Mesodermal cell (in vitro differentiated cells): ENCODE measurements around the gene KRTAP5-1.
"Not testable (repeated sequence)": the region's sequence is repeated elsewhere in the genome, so short reads cannot be mapped to it uniquely, and the experiment has no call there.

Experiments
- H3K27ac ChIP-seq: 2 replicates; pipeline ENCODE4 v1.7.0; 2013; ENCODE audit warnings: mild to moderate bottlenecking, low read depth, low read length, moderate library complexity; ENCODE audit not compliant: severe bottlenecking
- H3K36me3 ChIP-seq: 2 replicates; pipeline ENCODE4 v1.7.1; 2013; ENCODE audit warnings: mild to moderate bottlenecking, low read length, moderate library complexity; ENCODE audit not compliant: control insufficient read depth, insufficient read depth
- H3K4me1 ChIP-seq: one replicate; pipeline ENCODE4 v1.7.1; 2013; ENCODE audit warnings: mild to moderate bottlenecking, low read length; ENCODE audit not compliant: insufficient read depth, control insufficient read depth, poor library complexity, severe bottlenecking
- H3K4me3 ChIP-seq: 2 replicates; pipeline ENCODE4 v1.7.0; 2013; ENCODE audit warnings: low read length, control low read depth, mild to moderate bottlenecking; ENCODE audit not compliant: insufficient read depth, poor library complexity, severe bottlenecking; ENCODE audit errors: extremely low read depth
- H3K9me3 ChIP-seq: 2 replicates; pipeline ENCODE4 v1.7.1; 2013; ENCODE audit warnings: mild to moderate bottlenecking, low read length, moderate library complexity; ENCODE audit not compliant: control insufficient read depth
- WGBS, 2 experiments: methylation state at CpG; one replicate each; pipeline ENCODE4 v1.1.5; 2013; ENCODE audit warnings: missing lambda C conversion rate in 2 of 2; ENCODE audit not compliant: insufficient coverage in 2 of 2; 5-methylcytosine and 5-hydroxymethylcytosine counted together

KRTAP5-1 gene

DNA sequence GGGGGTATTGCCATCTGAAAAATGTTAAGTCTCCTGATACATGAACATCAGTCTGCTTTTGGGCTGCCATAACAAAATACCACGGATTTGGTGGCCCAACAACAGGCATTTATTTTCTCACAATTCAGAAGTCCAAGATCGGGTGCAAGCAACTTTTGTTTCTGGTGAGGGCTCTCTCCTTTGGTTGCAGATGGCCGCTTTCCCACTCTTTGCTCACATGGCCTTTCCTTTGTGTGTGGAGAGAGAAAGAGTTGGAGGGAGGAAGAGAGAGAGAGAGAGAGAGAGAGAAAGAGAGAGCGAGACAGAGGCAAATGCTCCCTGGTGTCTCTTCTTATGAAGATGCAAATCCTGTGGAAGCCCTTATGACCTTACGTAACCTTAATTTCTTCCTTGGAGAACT, 15.5 kb upstream of the KRTAP5-1 start:
- Histone ChIP-seq H3K9me3 (no peaks in the 10 kb centered on the region), H3K4me3 (no peak overlapping the region), H3K4me1 (no peaks in the 10 kb centered on the region), H3K36me3 (no peaks in the 10 kb centered on the region), H3K27ac (no peak overlapping the region)
- 71 to 86% methylated on average over 3 to 4 of the region's 5 CpGs for WGBS, 2 experiments

DNA sequence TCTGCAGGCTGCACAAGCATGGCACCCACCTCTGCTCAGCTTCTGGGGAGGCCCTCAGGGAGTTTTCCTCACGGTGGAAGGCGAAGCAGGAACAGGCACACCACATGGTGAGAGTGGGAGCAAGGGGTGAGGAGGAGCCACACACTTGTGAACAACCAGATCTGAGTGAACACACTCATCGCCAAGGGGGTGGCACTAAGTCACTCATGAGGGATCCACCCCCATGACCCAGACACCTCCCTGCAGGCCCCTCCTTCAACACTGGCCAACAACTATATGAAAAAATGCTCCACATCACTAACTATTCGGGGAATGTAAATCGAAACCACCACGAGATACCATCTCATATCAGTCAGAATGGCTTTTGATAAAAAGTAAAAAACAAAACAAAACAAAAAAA, 13.7 kb upstream of the KRTAP5-1 start:
- Histone ChIP-seq H3K36me3 (no peaks in the 10 kb centered on the region), H3K4me1 (no peaks in the 10 kb centered on the region), H3K4me3 (no peak overlapping the region), H3K9me3 (no peaks in the 10 kb centered on the region), H3K27ac (no peak overlapping the region)
- 77 to 81% methylated on average over 2 to 3 of the region's 6 CpGs for WGBS, 2 experiments

DNA sequence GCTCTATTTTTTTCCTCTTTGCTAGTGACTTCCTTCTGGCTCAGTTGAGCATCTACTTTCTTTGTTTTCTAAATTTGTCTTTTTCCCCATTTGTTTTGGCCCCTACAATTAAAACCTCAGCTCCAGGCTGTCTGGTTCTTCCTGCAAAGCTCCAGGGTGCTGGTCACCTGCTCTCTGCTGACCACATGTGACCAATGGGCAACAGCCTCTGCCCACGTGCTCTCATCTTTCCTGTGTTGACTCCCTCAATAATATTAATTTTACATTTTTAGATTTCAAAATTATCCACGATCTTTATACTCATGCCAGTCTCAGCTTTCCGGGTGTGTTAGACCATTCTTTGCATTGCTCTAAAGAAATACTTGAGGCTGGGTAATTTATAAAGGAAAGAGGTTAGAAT, 13.3 kb upstream of the KRTAP5-1 start:
- not testable (repeated sequence) for H3K36me3 ChIP-seq, H3K4me1 ChIP-seq, H3K4me3 ChIP-seq, H3K27ac ChIP-seq, H3K9me3 ChIP-seq
- WGBS, 2 experiments = no CpG with 5 or more reads among the region's 3 CpGs

DNA sequence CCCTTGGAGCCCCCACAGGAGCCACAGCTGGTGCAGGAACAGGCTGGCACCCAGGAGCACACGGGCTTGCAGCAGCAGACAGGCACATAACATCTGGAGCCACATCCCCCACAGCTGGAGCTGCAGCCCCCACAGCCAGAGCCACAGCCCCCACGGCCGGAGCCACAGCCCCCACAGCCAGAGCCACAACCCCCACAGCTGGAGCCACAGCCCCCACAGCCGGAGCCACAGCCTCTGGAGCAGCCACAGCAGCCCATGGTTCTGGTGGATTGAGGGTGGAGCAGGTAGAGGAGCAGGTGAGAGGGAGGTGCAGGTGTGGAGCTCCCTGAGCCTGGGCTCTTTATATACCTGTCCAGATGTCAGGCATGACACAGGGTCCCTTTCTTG, 12.9 kb upstream of the KRTAP5-1 start, which contains the start of gene KRTAP5-2:
KRTAP5-2 (minus strand) TSS at position 301 of the 387 bp plus-strand sequence; CDS start at position 257, 44 bp downstream.
- Histone ChIP-seq H3K4me1 (no peaks in the 10 kb centered on the region), H3K27ac (no peak within 1 kb of the TSS), H3K9me3 (no peaks in the 10 kb centered on the region), H3K4me3 (no peak within 1 kb of the TSS), H3K36me3 (no peaks in the 10 kb centered on the region)
- 75% methylated on average over 1 of the region's 4 CpGs; no CpG with 5 or more reads in 1 of the 2 experiments for WGBS, 2 experiments

DNA sequence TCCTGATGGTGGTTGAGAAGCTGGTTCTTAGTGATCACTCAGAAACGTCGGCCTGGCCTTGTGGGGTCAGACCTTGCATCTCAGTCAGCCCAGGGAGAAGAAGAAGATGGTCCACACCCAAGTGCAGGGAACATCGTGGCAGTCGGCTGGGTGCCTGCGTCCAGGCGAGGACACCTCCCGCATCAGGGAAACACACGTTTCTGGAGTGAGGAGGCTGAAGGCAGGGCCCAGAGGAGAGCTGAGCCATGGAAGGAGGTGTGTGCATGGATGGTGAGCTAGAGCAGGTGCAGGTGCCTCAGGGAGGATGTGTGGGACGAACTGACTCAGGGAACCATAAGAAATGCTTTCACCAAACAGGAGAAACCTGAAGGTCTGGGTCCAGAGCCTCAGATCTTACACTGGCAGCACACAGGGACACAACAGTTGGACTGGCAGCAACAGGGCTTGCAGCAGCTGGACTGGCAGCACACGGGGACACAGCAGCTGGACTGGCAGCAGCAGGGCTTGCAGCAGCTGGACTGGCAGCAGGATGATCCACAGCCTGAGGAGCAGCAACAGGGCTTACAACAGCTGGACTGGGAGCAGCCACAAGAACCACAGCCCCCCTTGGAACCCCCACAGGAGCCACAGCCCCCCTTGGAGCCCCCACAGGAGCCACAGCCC, 12.4 kb upstream of the KRTAP5-1 start:
- 84 to 90% methylated on average over 10 of the region's 10 CpGs for WGBS, 2 experiments
- Histone ChIP-seq H3K9me3 (no peaks in the 10 kb centered on the region), H3K4me1 (no peaks in the 10 kb centered on the region)

DNA sequence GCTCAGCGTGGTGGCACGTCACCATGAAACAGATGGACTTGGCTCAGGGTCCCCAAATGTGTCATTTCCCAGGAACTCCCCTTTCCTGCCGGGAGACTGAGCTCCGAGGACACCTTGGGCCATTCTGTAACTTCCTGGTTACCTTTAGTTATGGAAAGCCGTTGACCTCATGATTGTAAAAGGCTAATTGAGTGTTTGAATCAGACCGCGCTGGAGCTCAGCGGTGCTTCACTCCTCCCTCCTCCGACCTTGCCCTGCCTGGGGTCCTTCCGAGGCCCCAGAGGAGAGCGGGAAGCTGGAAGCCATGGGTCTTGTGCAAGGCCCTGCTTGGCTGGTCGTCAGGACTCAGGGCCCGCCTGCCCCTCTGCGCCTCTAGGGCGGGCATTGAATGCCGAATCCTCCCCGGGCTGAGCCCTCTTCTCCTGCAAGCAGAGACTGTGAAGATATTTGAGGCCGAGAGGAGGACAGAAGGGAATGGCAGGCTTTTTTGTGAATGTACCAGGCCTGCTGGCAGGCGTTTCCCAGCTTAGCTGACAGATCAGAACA, 11.6 kb upstream of the KRTAP5-1 start:
- not testable (repeated sequence) for H3K36me3 ChIP-seq, H3K27ac ChIP-seq, H3K4me1 ChIP-seq, H3K4me3 ChIP-seq, H3K9me3 ChIP-seq
- WGBS, 2 experiments = 50 to 74% methylated on average over 6 to 15 of the region's 19 CpGs

More for the DNA sequence above, 12.4 kb upstream of the KRTAP5-1 start:
- Histone ChIP-seq H3K27ac (no peak overlapping the region), H3K36me3 (no peaks in the 10 kb centered on the region), H3K4me3 (no peak overlapping the region)

DNA sequence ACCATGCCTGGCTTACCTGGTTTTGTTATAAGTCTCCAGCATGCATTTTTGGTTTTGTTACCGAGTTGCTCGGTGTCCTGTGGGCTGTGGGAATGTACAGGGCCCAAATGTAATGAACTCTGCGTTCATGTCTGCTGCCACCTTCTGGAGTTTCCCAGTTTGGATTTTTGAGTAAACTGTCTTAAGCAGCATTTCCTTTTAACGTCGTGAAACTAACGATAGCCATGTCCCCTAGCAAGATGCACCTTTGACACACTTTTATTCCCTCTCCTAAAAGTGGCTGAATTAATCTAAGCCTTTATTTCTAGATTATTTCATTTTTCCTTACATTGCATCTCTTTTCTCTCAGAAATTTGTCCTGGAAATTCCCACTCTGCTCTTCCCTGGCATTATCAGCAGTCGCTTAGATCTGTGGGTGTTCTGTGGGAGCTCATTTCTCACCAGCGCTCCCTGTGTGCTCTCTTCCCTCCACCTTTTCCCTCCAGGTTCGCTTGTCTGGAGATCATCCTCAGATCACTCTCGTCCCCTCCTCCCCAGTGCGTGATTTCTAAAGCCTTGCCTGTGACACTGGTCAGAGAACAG, 11.0 kb upstream of the KRTAP5-1 start:
- H3K4me3 ChIP-seq, H3K4me1 ChIP-seq, H3K27ac ChIP-seq, H3K36me3 ChIP-seq, H3K9me3 ChIP-seq: not testable (repeated sequence)
- WGBS, 2 experiments = 75 to 83% methylated on average over 6 to 11 of the region's 11 CpGs

DNA sequence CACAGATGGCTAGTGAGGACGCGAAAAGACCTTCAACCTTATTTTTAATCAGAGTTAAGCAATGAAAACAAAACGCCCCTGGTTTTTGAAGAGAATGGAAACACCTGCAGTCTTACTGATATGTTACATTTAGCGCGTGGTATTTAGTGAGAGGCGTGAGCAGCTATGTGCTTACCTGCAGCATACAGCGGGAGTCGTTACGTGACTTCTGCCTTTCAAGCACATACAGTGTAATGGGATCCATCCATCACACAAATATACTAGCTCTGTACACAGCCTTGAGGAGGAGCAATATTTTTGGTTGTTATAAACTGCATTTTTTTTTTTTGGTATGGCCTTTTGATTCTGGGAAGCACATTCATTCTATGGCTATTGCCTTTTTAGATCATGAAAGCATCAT, 7.5 kb upstream of the KRTAP5-1 start:
- H3K27ac ChIP-seq = no peak overlapping the region
- no peak overlapping the region for H3K4me3 ChIP-seq
- no peaks in the 10 kb centered on the region for H3K4me1 ChIP-seq
- no peaks in the 10 kb centered on the region for H3K36me3 ChIP-seq
- no peaks in the 10 kb centered on the region for H3K9me3 ChIP-seq
- 85 to 98% methylated on average over 7 to 8 of the region's 9 CpGs for WGBS, 2 experiments

DNA sequence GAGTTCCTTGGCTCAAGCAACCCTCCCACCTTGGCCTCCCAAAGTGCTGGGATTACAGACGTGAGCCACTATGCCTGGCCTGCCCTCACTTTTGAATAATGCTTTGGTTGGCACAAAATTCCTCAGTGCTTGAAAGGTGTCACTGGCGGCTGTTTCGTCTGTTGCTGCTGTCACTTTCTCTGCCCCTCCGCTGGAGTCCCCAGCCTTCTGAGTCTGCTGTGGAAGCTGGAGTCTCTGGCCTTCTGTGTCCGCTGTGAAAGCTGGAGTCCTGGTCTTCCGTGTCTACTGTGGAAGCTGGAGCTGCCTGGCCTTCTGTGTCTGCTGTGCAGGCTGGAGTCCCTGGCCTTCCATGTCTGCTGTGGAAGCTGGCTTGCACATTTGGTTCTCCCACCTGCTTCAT, 4.9 kb upstream of the KRTAP5-1 start:
- Histone ChIP-seq H3K9me3 (no peaks in the 10 kb centered on the region), H3K27ac (no peak overlapping the region), H3K4me1 (no peaks in the 10 kb centered on the region), H3K4me3 (no peak overlapping the region), H3K36me3 (no peaks in the 10 kb centered on the region)
- 84 to 96% methylated on average over 6 of the region's 6 CpGs for WGBS, 2 experiments

DNA sequence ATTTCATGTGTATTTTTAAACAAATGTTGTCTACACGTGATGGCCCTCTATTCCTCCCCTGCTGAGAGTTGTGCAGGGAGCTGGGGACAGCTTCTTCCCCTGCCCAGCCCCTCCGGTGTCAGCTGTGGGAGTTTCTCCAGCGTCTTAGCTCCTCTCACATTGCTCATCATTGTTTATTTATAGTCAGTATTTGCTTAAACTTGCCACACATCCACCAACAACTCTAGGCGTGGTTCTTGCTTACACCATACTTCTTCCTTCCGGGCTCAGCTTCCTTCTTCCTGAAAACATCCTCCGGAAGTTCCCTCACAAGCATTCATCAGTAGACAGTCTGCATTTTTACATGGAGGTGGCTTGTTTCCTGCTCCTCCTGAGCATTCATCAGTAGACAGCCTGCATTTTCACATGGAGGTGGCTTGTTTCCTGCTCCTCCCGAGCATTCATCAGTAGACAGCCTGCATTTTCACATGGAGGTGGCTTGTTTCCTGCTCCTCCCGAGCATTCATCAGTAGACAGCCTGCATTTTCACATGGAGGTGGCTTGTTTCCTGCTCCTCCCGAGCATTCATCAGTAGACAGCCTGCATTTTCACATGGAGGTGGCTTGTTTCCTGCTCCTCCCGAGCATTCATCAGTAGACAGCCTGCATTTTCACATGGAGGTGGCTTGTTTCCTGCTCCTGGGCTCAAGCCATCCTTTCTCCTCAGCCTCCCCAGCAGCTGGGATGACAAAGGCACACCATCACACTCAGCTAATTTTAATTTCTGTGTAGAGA, 4.3 kb upstream of the KRTAP5-1 start:
- not testable (repeated sequence) for H3K27ac ChIP-seq, H3K36me3 ChIP-seq, H3K9me3 ChIP-seq, H3K4me3 ChIP-seq, H3K4me1 ChIP-seq
- 64 to 79% methylated on average over 3 to 5 of the region's 10 CpGs for WGBS, 2 experiments
